Measurements from ENCODE around the gene CA9.

CA9 gene

GRCh38 chr9:35651956-35652828 is 21.5 kb upstream of the CA9 start:
- TF ChIP-seq GATA2 (IDR thresholded peaks at IDR 0.05; ENCODE audit: low read depth, low read length), result no peak
- no peak for TF ChIP-seq GATA3 (IDR thresholded peaks at IDR 0.05; ENCODE audit: low read depth, low read length)

- TF ChIP-seq GATA2 (IDR thresholded peaks at IDR 0.05; ENCODE audit: low read depth, low read length) (no peak), GATA3 (IDR thresholded peaks at IDR 0.05; ENCODE audit: low read depth, low read length) (no peak)
Observed at GRCh38 chr9:35652829-35653209, 20.9 kb upstream of the CA9 start.

- TF ChIP-seq GATA3 (IDR thresholded peaks at IDR 0.05; ENCODE audit: low read depth, low read length) (no peak), GATA2 (IDR thresholded peaks at IDR 0.05; ENCODE audit: low read depth, low read length) (no peak)
Observed at GRCh38 chr9:35653611-35654010, 20.1 kb upstream of the CA9 start.

- TF ChIP-seq GATA2 (IDR thresholded peaks at IDR 0.05; ENCODE audit: low read depth, low read length) (no peak), GATA3 (IDR thresholded peaks at IDR 0.05; ENCODE audit: low read depth, low read length) (no peak)
Observed at GRCh38 chr9:35656348-35656747, 17.4 kb upstream of the CA9 start.

GRCh38 chr9:35656831-35657545 is 16.7 kb upstream of the CA9 start:
- TF ChIP-seq GATA2 (IDR thresholded peaks at IDR 0.05; ENCODE audit: low read depth, low read length), result no peak
- no peak for TF ChIP-seq GATA3 (IDR thresholded peaks at IDR 0.05; ENCODE audit: low read depth, low read length)

GRCh38 chr9:35657546-35658136 is 16.1 kb upstream of the CA9 start, which contains the start of gene RMRP:
RMRP (minus strand) TSS chr9:35658019.
- no peak for TF ChIP-seq GATA3 (IDR thresholded peaks at IDR 0.05; ENCODE audit: low read depth, low read length)
- no peak for TF ChIP-seq GATA2 (IDR thresholded peaks at IDR 0.05; ENCODE audit: low read depth, low read length)

GRCh38 chr9:35658137-35658967 is 15.4 kb upstream of the CA9 start, which contains the start of gene CCDC107:
CCDC107 (plus strand) TSS chr9:35658292; CDS start chr9:35658380, 88 bp downstream.
- no peak for TF ChIP-seq GATA3 (IDR thresholded peaks at IDR 0.05; ENCODE audit: low read depth, low read length)

- TF ChIP-seq GATA3 (IDR thresholded peaks at IDR 0.05; ENCODE audit: low read depth, low read length), result no peak
- no peak for TF ChIP-seq GATA2 (IDR thresholded peaks at IDR 0.05; ENCODE audit: low read depth, low read length)
Observed at GRCh38 chr9:35658968-35659220, 14.8 kb upstream of the CA9 start.

- TF ChIP-seq GATA3 (IDR thresholded peaks at IDR 0.05; ENCODE audit: low read depth, low read length), result no peak
- TF ChIP-seq GATA2 (IDR thresholded peaks at IDR 0.05; ENCODE audit: low read depth, low read length), result no peak
Observed at GRCh38 chr9:35659340-35659739, 14.4 kb upstream of the CA9 start.

- no peak for TF ChIP-seq GATA3 (IDR thresholded peaks at IDR 0.05; ENCODE audit: low read depth, low read length)
- no peak for TF ChIP-seq GATA2 (IDR thresholded peaks at IDR 0.05; ENCODE audit: low read depth, low read length)
Observed at GRCh38 chr9:35660966-35661415, 12.7 kb upstream of the CA9 start.

GRCh38 chr9:35661756-35662350 is 11.9 kb upstream of the CA9 start:
- no peak for TF ChIP-seq GATA3 (IDR thresholded peaks at IDR 0.05; ENCODE audit: low read depth, low read length)
- no peak for TF ChIP-seq GATA2 (IDR thresholded peaks at IDR 0.05; ENCODE audit: low read depth, low read length)

GRCh38 chr9:35662437-35662836 is 11.3 kb upstream of the CA9 start:
- TF ChIP-seq GATA3 (IDR thresholded peaks at IDR 0.05; ENCODE audit: low read depth, low read length), result no peak
- TF ChIP-seq GATA2 (IDR thresholded peaks at IDR 0.05; ENCODE audit: low read depth, low read length), result no peak
